HepG2 (cell line): ENCODE measurements around the gene PLCB4. TPM values are rescaled to one million over a fixed set of nuclear protein-coding genes. Genes with fewer than 3 reads are reported as not detected.

Experiments
- ATAC-seq: fragments of 200-7000 bp; cut with Tn5 transposase; 3 replicates; pipeline ENCODE4 v1.9.1; 2020; ENCODE audit warnings: mild to moderate bottlenecking, moderate library complexity
- BruUV-seq: library from RNA; stranded (reverse); fragments of 400-500 nt; replicated peaks from 2 replicates; lab custom pipeline; 2021; lab: Mats Ljungman, UMichigan
- CTCF ChIA-PET: fragments of 300-600 bp; formaldehyde crosslinking; extraction: SDS; loops from one replicate; lab custom pipeline; 2021; ENCODE audit warnings: low total read pairs, inconsistent platforms, low intra/inter-chr PET ratio; lab: Yijun Ruan, JAX
- POLR2A ChIA-PET: fragments of 350-600 bp; sonication (Branson Sonifier 250); formaldehyde crosslinking; loops from one replicate; lab custom pipeline; 2020; ENCODE audit warnings: antibody characterized with exemption, inconsistent platforms; lab: Yijun Ruan, JAX
- DNase-seq: peaks from one replicate; pipeline ENCODE4 v3.0.0-alpha.2; 2015; ENCODE audit warnings: low spot score
- FAIRE-seq: peaks from 3 replicates; lab custom pipeline; 2011; peaks lifted over from hg19 to GRCh38; lab: Jason Lieb, UNC
- H2AFZ ChIP-seq: one replicate; pipeline ENCODE4 v1.6.1; 2011; ENCODE audit warnings: low read length, inconsistent platforms
- H3K27ac ChIP-seq: fragments of 300-600 bp; 3 replicates; pipeline ENCODE4 v1.8.0; 2011; ENCODE audit warnings: mixed run types, mild to moderate bottlenecking, mixed read lengths, low read length, inconsistent platforms; ENCODE audit not compliant: insufficient read depth; ENCODE audit errors: extremely low read length
- H3K27me3 ChIP-seq, 2 experiments: fragments of 200-600 bp in 1 of 2; 2 replicates in 1 of 2; 3 replicates in 1 of 2; pipeline versions ENCODE4 v1.6.0 to v1.8.0; 2011; ENCODE audit warnings: low read length in 2 of 2, mild to moderate bottlenecking in 2 of 2, moderate library complexity in 2 of 2, inconsistent platforms in 1 of 2; ENCODE audit not compliant: insufficient read depth in 2 of 2, control insufficient read depth in 1 of 2
- H3K36me3 ChIP-seq, 2 experiments: fragments of 200-600 bp in 1 of 2; replicated peaks in 1 of 2; 2 replicates in 1 of 2; 3 replicates in 1 of 2; pipeline versions ENCODE4 v1.5.1 to v1.8.0; 2011; ENCODE audit warnings: low read length in 2 of 2, inconsistent platforms in 1 of 2; ENCODE audit not compliant: insufficient read depth in 2 of 2, control insufficient read depth in 1 of 2
- H3K4me1 ChIP-seq: 2 replicates; pipeline ENCODE4 v1.5.1; 2012; ENCODE audit warnings: low read length, inconsistent platforms; ENCODE audit not compliant: insufficient read depth
- H3K4me2 ChIP-seq: 2 replicates; pipeline ENCODE4 v1.6.0; 2011; ENCODE audit warnings: low read depth, low read length, inconsistent platforms
- H3K4me3 ChIP-seq, 3 experiments: fragments of 200-600 bp in 1 of 3; sonication (generic), shearing (Covaris generic) in 1 of 3; replicated peaks in 1 of 3; 2 replicates each; pipeline ENCODE4 v1.5.1; 2011 to 2016; ENCODE audit warnings: low read length in 3 of 3, inconsistent platforms in 2 of 3, low read depth in 2 of 3, mild to moderate bottlenecking in 2 of 3, control low read depth in 1 of 3, mixed read lengths in 1 of 3; ENCODE audit not compliant: insufficient read depth in 1 of 3
- H3K79me2 ChIP-seq: one replicate; pipeline ENCODE4 v1.6.1; 2011; ENCODE audit warnings: low read length, inconsistent platforms; ENCODE audit not compliant: insufficient read depth
- H3K9ac ChIP-seq: 2 replicates; pipeline ENCODE4 v1.6.0; 2011; ENCODE audit warnings: mild to moderate bottlenecking, low read depth, low read length, inconsistent platforms; ENCODE audit not compliant: insufficient read depth
- H3K9me3 ChIP-seq: 2 replicates; pipeline ENCODE4 v1.5.1; 2012; ENCODE audit warnings: mild to moderate bottlenecking, low read length
- H4K20me1 ChIP-seq: 2 replicates; pipeline ENCODE4 v1.6.0; 2011; ENCODE audit warnings: inconsistent platforms, mild to moderate bottlenecking, low read length, moderate library complexity; ENCODE audit not compliant: insufficient read depth
- AGO2 ChIP-seq: fragments of 200-400 bp; formaldehyde crosslinking; optimal IDR thresholded peaks from 2 replicates; pipeline ENCODE3; 2017; ENCODE audit warnings: mild to moderate bottlenecking, low read depth, low read length, moderate library complexity
- HDAC1 ChIP-seq: sonication (generic); formaldehyde crosslinking; IDR thresholded peaks from 2 replicates; pipeline ENCODE4 v1.5.1; 2020; ENCODE audit warnings: mild to moderate bottlenecking, missing genetic modification reagents
- KAT2B ChIP-seq: fragments of 150-350 bp; IDR thresholded peaks from 2 replicates; pipeline ENCODE4 v1.6.1; 2014; ENCODE audit warnings: low read depth, low read length, borderline replicate concordance
- NFATC3 ChIP-seq: sonication (generic); formaldehyde crosslinking; IDR thresholded peaks from 2 replicates; pipeline ENCODE4 v1.5.1; 2020; ENCODE audit warnings: mild to moderate bottlenecking, missing genetic modification reagents
- TBP ChIP-seq: sonication (generic); formaldehyde crosslinking; IDR thresholded peaks from 2 replicates; pipeline ENCODE4 v1.5.0; 2020; ENCODE audit warnings: missing genetic modification reagents
- ZEB1 ChIP-seq: IDR thresholded peaks from 2 replicates; pipeline ENCODE4 v1.6.1; 2012; ENCODE audit warnings: mild to moderate bottlenecking, low read depth, inconsistent platforms; ENCODE audit not compliant: insufficient replicate concordance
- ZSCAN9 ChIP-seq: IDR thresholded peaks from 2 replicates; pipeline ENCODE4 v1.6.1; 2016; ENCODE audit warnings: borderline replicate concordance
- WGBS: methylation state at CpG from one replicate; pipeline ENCODE4 v1.1.6; 2017; ENCODE audit warnings: low lambda C conversion rate; 5-methylcytosine and 5-hydroxymethylcytosine counted together
- in situ Hi-C: cut with HindIII; loops from 2 replicates; pipeline ENCODE4 v1.10.0; 2017; ENCODE audit warnings: low pct_unique_long_range_greater_than_20kb; ENCODE audit not compliant: extremely low pct_ligation_motif_present
- intact Hi-C: fragments of 100-400 bp; cut with micrococcal nuclease; formaldehyde crosslinking; loops from one replicate; pipeline ENCODE4 v1.10.0; 2022; ENCODE audit not compliant: unreplicated experiment
- polyA plus RNA-seq, 8 experiments: library from polyadenylated mRNA; depleted of rRNA in 3 of 8; stranded (reverse) in 7 of 8; unstranded in 1 of 8; fragments of >200 nt; fragmentation: Illumina TruSeq in 4 of 8; extraction: Trizol in 4 of 8; gene quantifications; 2 replicates each; pipeline versions ENCODE4 v1.2.1 to v1.2.3, GENCODE V29; 2011 to 2016; ENCODE audit warnings: low read depth in 4 of 8, missing spikeins in 1 of 8, mixed read lengths in 1 of 8; ENCODE audit not compliant: insufficient read depth in 1 of 8
- total RNA-seq, 5 experiments: library from RNA; depleted of rRNA; stranded (reverse); fragments of >200 nt; fragmentation: Illumina TruSeq; extraction: Trizol; gene quantifications; 2 replicates each; pipeline ENCODE4 v1.2.3, GENCODE V29; 2016; ENCODE audit warnings: low read depth in 1 of 5
- TF ChIP-seq, protein P1 (sequence below): sonication (generic); formaldehyde crosslinking; IDR thresholded peaks from 2 replicates; pipeline ENCODE4 v1.4.0; 2020; ENCODE audit warnings: missing genetic modification reagents
- TF ChIP-seq, protein P2 (sequence below): sonication (generic); formaldehyde crosslinking; IDR thresholded peaks from 2 replicates; pipeline ENCODE4 v1.8.1; 2022; ENCODE audit warnings: mild to moderate bottlenecking, missing genetic modification reagents
- TF ChIP-seq, protein P3 (sequence below): sonication (generic); formaldehyde crosslinking; IDR thresholded peaks from 2 replicates; pipeline ENCODE4 v1.5.0; 2020; ENCODE audit warnings: missing genetic modification reagents
- TF ChIP-seq, protein P4 (sequence below): IDR thresholded peaks from 2 replicates; pipeline ENCODE4 v1.6.1; 2016; ENCODE audit warnings: mild to moderate bottlenecking, missing biosample characterization, missing genetic modification reagents
- TF ChIP-seq, protein P5 (sequence below): IDR thresholded peaks from 2 replicates; pipeline ENCODE4 v1.6.1; 2016; ENCODE audit warnings: low read depth, missing genetic modification reagents, missing compliant biosample characterization
- TF ChIP-seq, protein P6 (sequence below): sonication (generic); formaldehyde crosslinking; IDR thresholded peaks from 2 replicates; pipeline ENCODE4 v1.8.0; 2022; ENCODE audit warnings: mild to moderate bottlenecking, missing genetic modification reagents

Gene PLCB4
- total and polyA plus RNA-seq, 2 of the 13 experiments (the other 11 are each of a cell fraction or from before 2014, with no cell fraction given): 0.01 TPM; not detected in 1

DNA sequence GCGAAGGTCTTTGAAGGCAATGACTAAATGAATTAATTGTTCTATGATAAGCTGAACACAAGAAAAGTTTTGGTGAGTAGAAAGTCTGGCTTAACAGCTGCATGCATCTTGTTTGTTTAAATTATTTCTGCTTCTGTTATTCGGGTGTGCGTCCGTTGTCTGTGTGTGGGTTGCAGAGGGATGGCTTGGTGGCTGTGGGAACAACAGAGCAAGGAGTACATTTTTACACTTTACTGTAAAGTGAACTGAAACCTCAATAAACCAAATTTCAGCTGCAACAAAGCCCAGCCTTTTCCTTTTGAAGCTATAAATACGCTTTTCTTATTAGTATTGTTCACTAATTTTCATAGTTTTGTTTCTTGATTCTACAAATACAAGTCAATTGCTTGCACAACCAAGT is 442.0 kb downstream of the PLCB4 start (continued):
- TF ChIP-seq, protein P1, sequence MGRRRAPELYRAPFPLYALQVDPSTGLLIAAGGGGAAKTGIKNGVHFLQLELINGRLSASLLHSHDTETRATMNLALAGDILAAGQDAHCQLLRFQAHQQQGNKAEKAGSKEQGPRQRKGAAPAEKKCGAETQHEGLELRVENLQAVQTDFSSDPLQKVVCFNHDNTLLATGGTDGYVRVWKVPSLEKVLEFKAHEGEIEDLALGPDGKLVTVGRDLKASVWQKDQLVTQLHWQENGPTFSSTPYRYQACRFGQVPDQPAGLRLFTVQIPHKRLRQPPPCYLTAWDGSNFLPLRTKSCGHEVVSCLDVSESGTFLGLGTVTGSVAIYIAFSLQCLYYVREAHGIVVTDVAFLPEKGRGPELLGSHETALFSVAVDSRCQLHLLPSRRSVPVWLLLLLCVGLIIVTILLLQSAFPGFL (CRISPR knock-in tag): no peak

DNA sequence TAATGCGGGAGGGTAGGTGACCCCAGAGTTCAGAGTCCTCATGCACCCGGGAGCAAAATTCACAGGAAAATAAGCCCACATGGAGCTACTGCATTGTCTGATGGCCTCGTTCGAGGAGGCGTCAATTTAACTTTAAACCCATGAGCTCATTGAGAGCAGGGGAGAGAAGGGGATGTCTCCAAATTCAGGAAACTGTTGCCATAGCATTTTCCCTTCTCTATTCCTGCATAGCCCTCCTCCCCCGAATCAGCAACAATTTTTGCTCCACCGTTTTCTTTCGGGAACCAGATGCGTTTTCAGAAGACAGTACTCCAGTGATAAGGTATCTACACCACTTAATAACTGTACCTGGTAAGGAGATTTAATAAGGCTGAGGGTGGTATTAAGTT is 445.2 kb downstream of the PLCB4 start:
- no peak overlapping the region for H3K4me3 ChIP-seq
- CTCF ChIA-PET: no interaction called here
- no peak overlapping the region for H3K9ac ChIP-seq
- H3K4me2 ChIP-seq: no peak overlapping the region
- BruUV-seq: no TSS peak
- FAIRE-seq (no peak), ATAC-seq (no peak; the same call in 2 of the 3 replicates), DNase-seq (no peak)
- H3K79me2 ChIP-seq: no peaks in the 10 kb centered on the region
- no peaks in the 10 kb centered on the region for H4K20me1 ChIP-seq
- in situ Hi-C loops: no loop called here
- POLR2A ChIA-PET: no interaction called here
- H3K4me1 ChIP-seq: no peaks in the 10 kb centered on the region
- H3K36me3 ChIP-seq: no peaks in the 10 kb centered on the region
- H3K9me3 ChIP-seq: no peaks in the 10 kb centered on the region
- no peak overlapping the region for H2AFZ ChIP-seq
- H3K27me3 ChIP-seq: peaks cover 2 to 65% of the 10 kb centered on the region in 2 experiments; a peak in 4 of 5 replicates
- WGBS: 1% methylated on average over 9 of the region's 9 CpGs
- H3K27ac ChIP-seq: no peak overlapping the region
- intact Hi-C loops: no loop called here
- no peak for TF ChIP-seq ZEB1
- TF ChIP-seq ZSCAN9: no peak
- no peak for TF ChIP-seq TBP (CRISPR knock-in tag)
- TF ChIP-seq AGO2: no peak
- TF ChIP-seq, protein P2, sequence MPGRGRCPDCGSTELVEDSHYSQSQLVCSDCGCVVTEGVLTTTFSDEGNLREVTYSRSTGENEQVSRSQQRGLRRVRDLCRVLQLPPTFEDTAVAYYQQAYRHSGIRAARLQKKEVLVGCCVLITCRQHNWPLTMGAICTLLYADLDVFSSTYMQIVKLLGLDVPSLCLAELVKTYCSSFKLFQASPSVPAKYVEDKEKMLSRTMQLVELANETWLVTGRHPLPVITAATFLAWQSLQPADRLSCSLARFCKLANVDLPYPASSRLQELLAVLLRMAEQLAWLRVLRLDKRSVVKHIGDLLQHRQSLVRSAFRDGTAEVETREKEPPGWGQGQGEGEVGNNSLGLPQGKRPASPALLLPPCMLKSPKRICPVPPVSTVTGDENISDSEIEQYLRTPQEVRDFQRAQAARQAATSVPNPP (CRISPR knock-in tag): no peak
- no peak for TF ChIP-seq KAT2B
- TF ChIP-seq, protein P3, sequence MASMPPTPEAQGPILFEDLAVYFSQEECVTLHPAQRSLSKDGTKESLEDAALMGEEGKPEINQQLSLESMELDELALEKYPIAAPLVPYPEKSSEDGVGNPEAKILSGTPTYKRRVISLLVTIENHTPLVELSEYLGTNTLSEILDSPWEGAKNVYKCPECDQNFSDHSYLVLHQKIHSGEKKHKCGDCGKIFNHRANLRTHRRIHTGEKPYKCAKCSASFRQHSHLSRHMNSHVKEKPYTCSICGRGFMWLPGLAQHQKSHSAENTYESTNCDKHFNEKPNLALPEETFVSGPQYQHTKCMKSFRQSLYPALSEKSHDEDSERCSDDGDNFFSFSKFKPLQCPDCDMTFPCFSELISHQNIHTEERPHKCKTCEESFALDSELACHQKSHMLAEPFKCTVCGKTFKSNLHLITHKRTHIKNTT (CRISPR knock-in tag): no peak
- no peak for TF ChIP-seq HDAC1
- TF ChIP-seq, protein P4, sequence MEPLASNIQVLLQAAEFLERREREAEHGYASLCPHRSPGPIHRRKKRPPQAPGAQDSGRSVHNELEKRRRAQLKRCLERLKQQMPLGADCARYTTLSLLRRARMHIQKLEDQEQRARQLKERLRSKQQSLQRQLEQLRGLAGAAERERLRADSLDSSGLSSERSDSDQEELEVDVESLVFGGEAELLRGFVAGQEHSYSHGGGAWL (CRISPR knock-in tag): no peak
- TF ChIP-seq, protein P5, sequence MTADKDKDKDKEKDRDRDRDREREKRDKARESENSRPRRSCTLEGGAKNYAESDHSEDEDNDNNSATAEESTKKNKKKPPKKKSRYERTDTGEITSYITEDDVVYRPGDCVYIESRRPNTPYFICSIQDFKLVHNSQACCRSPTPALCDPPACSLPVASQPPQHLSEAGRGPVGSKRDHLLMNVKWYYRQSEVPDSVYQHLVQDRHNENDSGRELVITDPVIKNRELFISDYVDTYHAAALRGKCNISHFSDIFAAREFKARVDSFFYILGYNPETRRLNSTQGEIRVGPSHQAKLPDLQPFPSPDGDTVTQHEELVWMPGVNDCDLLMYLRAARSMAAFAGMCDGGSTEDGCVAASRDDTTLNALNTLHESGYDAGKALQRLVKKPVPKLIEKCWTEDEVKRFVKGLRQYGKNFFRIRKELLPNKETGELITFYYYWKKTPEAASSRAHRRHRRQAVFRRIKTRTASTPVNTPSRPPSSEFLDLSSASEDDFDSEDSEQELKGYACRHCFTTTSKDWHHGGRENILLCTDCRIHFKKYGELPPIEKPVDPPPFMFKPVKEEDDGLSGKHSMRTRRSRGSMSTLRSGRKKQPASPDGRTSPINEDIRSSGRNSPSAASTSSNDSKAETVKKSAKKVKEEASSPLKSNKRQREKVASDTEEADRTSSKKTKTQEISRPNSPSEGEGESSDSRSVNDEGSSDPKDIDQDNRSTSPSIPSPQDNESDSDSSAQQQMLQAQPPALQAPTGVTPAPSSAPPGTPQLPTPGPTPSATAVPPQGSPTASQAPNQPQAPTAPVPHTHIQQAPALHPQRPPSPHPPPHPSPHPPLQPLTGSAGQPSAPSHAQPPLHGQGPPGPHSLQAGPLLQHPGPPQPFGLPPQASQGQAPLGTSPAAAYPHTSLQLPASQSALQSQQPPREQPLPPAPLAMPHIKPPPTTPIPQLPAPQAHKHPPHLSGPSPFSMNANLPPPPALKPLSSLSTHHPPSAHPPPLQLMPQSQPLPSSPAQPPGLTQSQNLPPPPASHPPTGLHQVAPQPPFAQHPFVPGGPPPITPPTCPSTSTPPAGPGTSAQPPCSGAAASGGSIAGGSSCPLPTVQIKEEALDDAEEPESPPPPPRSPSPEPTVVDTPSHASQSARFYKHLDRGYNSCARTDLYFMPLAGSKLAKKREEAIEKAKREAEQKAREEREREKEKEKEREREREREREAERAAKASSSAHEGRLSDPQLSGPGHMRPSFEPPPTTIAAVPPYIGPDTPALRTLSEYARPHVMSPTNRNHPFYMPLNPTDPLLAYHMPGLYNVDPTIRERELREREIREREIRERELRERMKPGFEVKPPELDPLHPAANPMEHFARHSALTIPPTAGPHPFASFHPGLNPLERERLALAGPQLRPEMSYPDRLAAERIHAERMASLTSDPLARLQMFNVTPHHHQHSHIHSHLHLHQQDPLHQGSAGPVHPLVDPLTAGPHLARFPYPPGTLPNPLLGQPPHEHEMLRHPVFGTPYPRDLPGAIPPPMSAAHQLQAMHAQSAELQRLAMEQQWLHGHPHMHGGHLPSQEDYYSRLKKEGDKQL (CRISPR knock-in tag): no peak
- TF ChIP-seq, protein P6, sequence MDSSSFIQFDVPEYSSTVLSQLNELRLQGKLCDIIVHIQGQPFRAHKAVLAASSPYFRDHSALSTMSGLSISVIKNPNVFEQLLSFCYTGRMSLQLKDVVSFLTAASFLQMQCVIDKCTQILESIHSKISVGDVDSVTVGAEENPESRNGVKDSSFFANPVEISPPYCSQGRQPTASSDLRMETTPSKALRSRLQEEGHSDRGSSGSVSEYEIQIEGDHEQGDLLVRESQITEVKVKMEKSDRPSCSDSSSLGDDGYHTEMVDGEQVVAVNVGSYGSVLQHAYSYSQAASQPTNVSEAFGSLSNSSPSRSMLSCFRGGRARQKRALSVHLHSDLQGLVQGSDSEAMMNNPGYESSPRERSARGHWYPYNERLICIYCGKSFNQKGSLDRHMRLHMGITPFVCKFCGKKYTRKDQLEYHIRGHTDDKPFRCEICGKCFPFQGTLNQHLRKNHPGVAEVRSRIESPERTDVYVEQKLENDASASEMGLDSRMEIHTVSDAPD (CRISPR knock-in tag): no peak
- TF ChIP-seq NFATC3 (CRISPR knock-in tag): no peak
